Stimulated activated naive B cell treated with anti-CD40 and anti-IgM and Interleukin-4, amounts not matched to agents 10 μg/mL and 1 μg/mL and 100 μg/mL, for 72 hours (primary cell): Measurements from ENCODE around the gene WAC.
"Not testable (repeated sequence)": the region's sequence is repeated elsewhere in the genome, so short reads cannot be mapped to it uniquely, and the experiment has no call there.

Experiments used
- ATAC-seq, 2 donors: fragments of 150-1000 bp; cut with Tn5 transposase; replicated peaks; 2 replicates each; pipeline ENCODE4 v1.10.0; 2021; ENCODE audit warnings: moderate library complexity in 1 of 2
- DNase-seq: peaks from one replicate; pipeline ENCODE4 v3.0.0; 2021
- H3K27ac Mint-ChIP-seq: one replicate; pipeline ENCODE4 v1.8.0; 2022; ENCODE audit warnings: mild to moderate bottlenecking, mixed read lengths
- H3K27me3 Mint-ChIP-seq, 2 donors: one replicate each; pipeline ENCODE4 v1.8.0; 2022; ENCODE audit warnings: mixed read lengths in 2 of 2
- H3K36me3 Mint-ChIP-seq, 2 donors: one replicate each; pipeline ENCODE4 v1.8.0; 2022; ENCODE audit warnings: mixed read lengths in 2 of 2, mild to moderate bottlenecking in 1 of 2
- H3K4me1 Mint-ChIP-seq, 2 donors: one replicate each; pipeline ENCODE4 v1.8.0; 2022; ENCODE audit warnings: mixed read lengths in 2 of 2, mild to moderate bottlenecking in 1 of 2
- H3K4me3 Mint-ChIP-seq, 2 donors: one replicate each; pipeline ENCODE4 v1.8.0; 2022; ENCODE audit warnings: mild to moderate bottlenecking in 2 of 2, mixed read lengths in 2 of 2, moderate library complexity in 1 of 2
- H3K9me3 Mint-ChIP-seq, 2 donors: one replicate each; pipeline ENCODE4 v1.8.0; 2022; ENCODE audit warnings: mixed read lengths in 2 of 2, mild to moderate bottlenecking in 1 of 2

WAC gene

GRCh38 chr10:28508304-28508925 is 24.5 kb upstream of the WAC start:
- Mint-ChIP-seq H3K4me3 (no peak overlapping the region), H3K27me3 (no peaks in the 10 kb centered on the region), H3K36me3 (peaks cover 0 to 1% of the 10 kb centered on the region in 2 donors), H3K27ac (no peak overlapping the region), H3K4me1 (no peaks in the 10 kb centered on the region), H3K9me3 (no peaks in the 10 kb centered on the region)
- DNase-seq (no peak), ATAC-seq (no peak)

- Mint-ChIP-seq H3K27me3 (no peaks in the 10 kb centered on the region), H3K4me1 (no peaks in the 10 kb centered on the region), H3K27ac (no peak overlapping the region), H3K36me3 (peaks cover 0 to 1% of the 10 kb centered on the region in 2 donors), H3K4me3 (no peak overlapping the region), H3K9me3 (no peaks in the 10 kb centered on the region)
- ATAC-seq: no peak
- no peak for DNase-seq
Measured at GRCh38 chr10:28509286-28509685, 23.6 kb upstream of the WAC start.

- H3K4me3 Mint-ChIP-seq: no peak overlapping the region
- no peaks in the 10 kb centered on the region for H3K27me3 Mint-ChIP-seq
- ATAC-seq: no peak
- no peak overlapping the region for H3K27ac Mint-ChIP-seq
- no peak for DNase-seq
- no peaks in the 10 kb centered on the region for H3K36me3 Mint-ChIP-seq
- H3K9me3 Mint-ChIP-seq: no peaks in the 10 kb centered on the region
- no peaks in the 10 kb centered on the region for H3K4me1 Mint-ChIP-seq
Measured at GRCh38 chr10:28514648-28515047, 18.3 kb upstream of the WAC start.

- Mint-ChIP-seq H3K4me1 (no peaks in the 10 kb centered on the region), H3K9me3 (peaks cover 9% of the 10 kb centered on the region in 2 donors), H3K27ac (no peak overlapping the region), H3K27me3 (no peaks in the 10 kb centered on the region), H3K36me3 (peaks cover 33 to 36% of the 10 kb centered on the region in 2 donors), H3K4me3 (no peak overlapping the region)
- DNase-seq: no peak
- ATAC-seq: no peak
Measured at GRCh38 chr10:28520346-28520745, 12.6 kb upstream of the WAC start.

- not testable (repeated sequence) for H3K4me1 Mint-ChIP-seq, DNase-seq, ATAC-seq, H3K4me3 Mint-ChIP-seq, H3K27me3 Mint-ChIP-seq, H3K9me3 Mint-ChIP-seq, H3K27ac Mint-ChIP-seq
- H3K36me3 Mint-ChIP-seq: peaks cover 36 to 39% of the 10 kb centered on the region in 2 donors
Measured at GRCh38 chr10:28520828-28521227, 12.1 kb upstream of the WAC start.

- not testable (repeated sequence) for H3K27ac Mint-ChIP-seq
Measured at GRCh38 chr10:28521961-28522360, 11.0 kb upstream of the WAC start.

GRCh38 chr10:28523725-28524252 is 9.1 kb upstream of the WAC start:
- Mint-ChIP-seq H3K4me3 (no peak overlapping the region), H3K9me3 (peaks cover 9% of the 10 kb centered on the region in 2 donors), H3K4me1 (peaks cover 2 to 4% of the 10 kb centered on the region in 2 donors), H3K27me3 (no peaks in the 10 kb centered on the region), H3K27ac (no peak overlapping the region), H3K36me3 (peaks cover 43 to 52% of the 10 kb centered on the region in 2 donors)
- DNase-seq (no peak), ATAC-seq (no peak)

More at GRCh38 chr10:28521961-28522360, 11.0 kb upstream of the WAC start:
- H3K4me3 Mint-ChIP-seq, H3K9me3 Mint-ChIP-seq, DNase-seq, H3K4me1 Mint-ChIP-seq, H3K27me3 Mint-ChIP-seq, ATAC-seq: not testable (repeated sequence)
- peaks cover 41 to 46% of the 10 kb centered on the region in 2 donors for H3K36me3 Mint-ChIP-seq

- Mint-ChIP-seq H3K4me3 (no peak overlapping the region), H3K4me1 (peaks cover 28 to 54% of the 10 kb centered on the region in 2 donors)
Measured at GRCh38 chr10:28530751-28531150, 2.2 kb upstream of the WAC start.

GRCh38 chr10:28533186-28533564 is 257 bp downstream of the WAC start:
- H3K36me3 Mint-ChIP-seq: peaks cover 41 to 63% of the 10 kb centered on the region in 2 donors
- peaks cover 31 to 57% of the 10 kb centered on the region in 2 donors for H3K4me1 Mint-ChIP-seq
- H3K4me3 Mint-ChIP-seq: peak overlapping the region; percentile 100
- DNase-seq (no peak), ATAC-seq (peak; percentile 9 to 10)
- H3K9me3 Mint-ChIP-seq: no peaks in the 10 kb centered on the region
- H3K27ac Mint-ChIP-seq: peak overlapping the region; percentile 100
- H3K27me3 Mint-ChIP-seq: no peaks in the 10 kb centered on the region

More at GRCh38 chr10:28530751-28531150, 2.2 kb upstream of the WAC start:
- DNase-seq (no peak), ATAC-seq (no peak)
- Mint-ChIP-seq H3K36me3 (peaks cover 35 to 66% of the 10 kb centered on the region in 2 donors), H3K9me3 (no peaks in the 10 kb centered on the region), H3K27ac (no peak overlapping the region), H3K27me3 (no peaks in the 10 kb centered on the region)

GRCh38 chr10:28533571-28534304 is 820 bp downstream of the WAC start:
- peaks cover 31 to 55% of the 10 kb centered on the region in 2 donors for H3K4me1 Mint-ChIP-seq
- peak overlapping the region; percentile 100 for H3K4me3 Mint-ChIP-seq
- H3K27me3 Mint-ChIP-seq: no peaks in the 10 kb centered on the region
- H3K36me3 Mint-ChIP-seq: peaks cover 44 to 66% of the 10 kb centered on the region in 2 donors
- H3K27ac Mint-ChIP-seq: peak overlapping the region; percentile 100
- ATAC-seq: peak; percentile 31 to 32
- peak; percentile 31 for DNase-seq
- H3K9me3 Mint-ChIP-seq: no peaks in the 10 kb centered on the region

GRCh38 chr10:28535846-28536245 is 2.9 kb downstream of the WAC start:
- Mint-ChIP-seq H3K27me3 (no peaks in the 10 kb centered on the region), H3K36me3 (peaks cover 31 to 50% of the 10 kb centered on the region in 2 donors), H3K4me3 (no peak overlapping the region), H3K9me3 (no peaks in the 10 kb centered on the region), H3K4me1 (peaks cover 19 to 35% of the 10 kb centered on the region in 2 donors), H3K27ac (peak overlapping the region; percentile 47)
- no peak for DNase-seq
- ATAC-seq: no peak

- no peak overlapping the region for H3K4me3 Mint-ChIP-seq
- no peaks in the 10 kb centered on the region for H3K27me3 Mint-ChIP-seq
- peak overlapping the region; percentile 59 for H3K27ac Mint-ChIP-seq
- peaks cover 32 to 48% of the 10 kb centered on the region in 2 donors for H3K36me3 Mint-ChIP-seq
- H3K9me3 Mint-ChIP-seq: no peaks in the 10 kb centered on the region
- ATAC-seq (no peak), DNase-seq (no peak)
- H3K4me1 Mint-ChIP-seq: peaks cover 19 to 40% of the 10 kb centered on the region in 2 donors
Measured at GRCh38 chr10:28538595-28538994, 5.7 kb downstream of the WAC start.

- H3K4me3 Mint-ChIP-seq: no peak overlapping the region
- no peak overlapping the region for H3K27ac Mint-ChIP-seq
- peaks cover 35 to 45% of the 10 kb centered on the region in 2 donors for H3K36me3 Mint-ChIP-seq
Measured at GRCh38 chr10:28540145-28540544, 7.2 kb downstream of the WAC start.

GRCh38 chr10:28541717-28542365 is 8.9 kb downstream of the WAC start:
- no peak overlapping the region for H3K27ac Mint-ChIP-seq
- H3K4me1 Mint-ChIP-seq: peaks cover 20 to 43% of the 10 kb centered on the region in 2 donors
- H3K36me3 Mint-ChIP-seq: peaks cover 32 to 39% of the 10 kb centered on the region in 2 donors
- H3K4me3 Mint-ChIP-seq: no peak overlapping the region
- H3K9me3 Mint-ChIP-seq: no peaks in the 10 kb centered on the region
- ATAC-seq: no peak
- no peak for DNase-seq
- no peaks in the 10 kb centered on the region for H3K27me3 Mint-ChIP-seq

More at GRCh38 chr10:28540145-28540544, 7.2 kb downstream of the WAC start:
- H3K9me3 Mint-ChIP-seq: no peaks in the 10 kb centered on the region
- ATAC-seq (no peak), DNase-seq (no peak)
- peaks cover 22 to 40% of the 10 kb centered on the region in 2 donors for H3K4me1 Mint-ChIP-seq
- H3K27me3 Mint-ChIP-seq: no peaks in the 10 kb centered on the region
